NCI-H774 (cell line): ENCODE results near the gene PTPRN2.
"Not testable (repeated sequence)": the region's sequence is repeated elsewhere in the genome, so short reads cannot be mapped to it uniquely, and the experiment has no call there.

Experiments
- DNase-seq: peaks from one replicate; lab custom pipeline; 2025; lab: John Stamatoyannopoulos, UW

PTPRN2 gene

DNA sequence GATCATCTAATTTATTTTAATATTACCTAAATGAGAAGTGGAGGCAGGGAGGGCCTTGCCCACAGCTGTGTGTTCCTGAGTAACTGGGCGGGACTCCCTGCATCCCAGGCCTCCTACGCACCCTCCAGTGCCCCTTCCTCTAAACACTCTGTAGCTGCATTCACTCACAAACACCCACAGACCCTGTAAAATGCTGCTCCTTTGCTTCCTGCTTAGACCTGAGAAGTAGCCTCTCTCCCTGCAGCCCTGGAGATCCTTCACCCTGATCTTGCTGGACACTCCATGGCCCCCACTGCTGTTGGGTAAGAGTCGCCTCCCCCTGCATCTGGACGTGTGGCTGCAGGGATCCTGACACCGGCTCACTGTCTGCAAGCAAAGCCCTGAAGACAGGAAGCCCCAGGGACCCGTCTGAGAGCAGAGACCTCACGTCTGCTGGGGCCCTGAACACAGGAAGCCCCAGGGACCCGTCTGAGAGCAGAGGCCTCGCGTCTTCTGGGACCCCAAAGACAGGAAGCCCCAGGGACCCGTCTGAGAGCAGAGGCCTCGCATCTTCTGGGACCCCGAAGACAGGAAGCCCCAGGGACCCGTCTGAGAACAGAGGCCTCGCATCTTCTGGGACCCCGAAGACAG lies 661.0 kb downstream of the PTPRN2 start:
- DNase-seq = no peak

DNA sequence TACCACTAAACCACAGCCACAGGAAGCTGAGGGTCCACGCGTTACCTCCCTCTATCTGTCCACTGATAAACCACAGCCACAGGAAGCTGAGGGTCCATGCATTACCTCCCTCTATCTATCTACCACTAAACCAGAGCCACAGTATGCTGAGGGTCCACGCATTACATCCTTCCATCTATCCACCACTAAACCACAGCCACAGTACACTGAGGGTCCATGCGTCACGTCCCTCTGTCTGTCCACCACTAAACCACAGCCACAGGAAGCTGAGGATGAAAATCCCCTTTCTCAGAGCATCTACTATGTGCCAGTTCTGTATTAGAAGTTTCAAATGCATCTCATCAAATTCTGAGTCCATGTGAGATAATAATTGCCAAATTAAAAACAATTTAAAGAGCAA lies 661.5 kb downstream of the PTPRN2 start:
- DNase-seq = no peak

DNA sequence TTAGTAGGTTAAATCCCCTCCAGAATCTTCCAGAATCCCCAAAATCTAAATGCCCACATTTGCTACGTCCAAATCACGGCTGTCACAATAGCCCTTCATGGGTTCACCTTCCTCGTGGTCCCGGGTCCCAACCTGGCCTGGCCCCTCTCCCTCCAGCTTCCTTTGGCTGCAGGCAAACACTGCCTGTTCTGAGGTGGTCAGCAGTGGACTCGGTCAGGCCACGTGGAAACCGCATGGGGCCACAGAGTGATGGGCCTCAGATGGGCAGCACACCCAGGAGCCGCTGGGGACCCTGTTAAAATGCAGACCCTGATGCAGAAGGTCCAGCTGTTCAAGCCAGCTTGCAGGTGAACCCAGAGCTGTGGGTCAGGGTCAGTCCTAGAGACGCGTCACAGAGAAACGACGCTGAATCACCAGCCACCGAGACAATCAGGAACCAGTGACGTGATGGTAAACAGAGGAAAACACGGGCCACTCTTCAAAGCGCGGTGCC lies 662.2 kb downstream of the PTPRN2 start:
- DNase-seq = no peak

DNA sequence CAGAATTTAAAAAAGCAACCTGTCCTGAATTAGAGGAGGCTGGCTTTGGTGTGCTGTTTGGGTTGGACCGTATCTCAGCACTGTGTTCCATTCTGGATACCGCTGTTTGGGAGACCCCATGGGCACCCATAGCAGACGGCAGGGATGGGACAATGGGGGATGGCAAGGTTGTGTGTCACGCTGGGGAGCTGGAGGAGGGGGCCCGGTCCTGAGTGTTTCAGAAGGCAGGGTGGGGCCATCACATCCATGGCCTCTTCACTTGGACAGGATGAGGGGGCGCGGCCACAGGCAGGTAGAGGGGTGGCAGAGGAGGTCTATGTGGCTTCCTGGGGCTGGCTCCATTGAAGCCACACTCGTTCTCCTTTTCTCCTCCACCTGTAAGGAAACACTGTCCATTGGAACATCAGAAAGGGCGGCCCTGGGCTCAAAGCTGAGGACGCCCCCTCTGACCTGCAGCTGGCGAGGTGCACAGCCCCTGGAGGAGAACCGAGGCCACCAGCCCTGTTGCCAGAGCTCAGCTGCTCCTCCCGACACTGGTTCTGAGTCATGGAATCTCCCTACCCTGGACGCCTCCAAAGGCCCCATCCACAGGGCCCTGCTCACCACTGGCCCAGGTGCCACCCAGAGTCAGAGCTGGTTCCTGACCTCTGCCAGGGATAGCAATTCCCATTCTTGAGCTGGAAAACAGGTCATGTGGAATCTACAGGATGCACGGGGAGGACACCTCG lies 663.6 kb downstream of the PTPRN2 start:
- no peak for DNase-seq

DNA sequence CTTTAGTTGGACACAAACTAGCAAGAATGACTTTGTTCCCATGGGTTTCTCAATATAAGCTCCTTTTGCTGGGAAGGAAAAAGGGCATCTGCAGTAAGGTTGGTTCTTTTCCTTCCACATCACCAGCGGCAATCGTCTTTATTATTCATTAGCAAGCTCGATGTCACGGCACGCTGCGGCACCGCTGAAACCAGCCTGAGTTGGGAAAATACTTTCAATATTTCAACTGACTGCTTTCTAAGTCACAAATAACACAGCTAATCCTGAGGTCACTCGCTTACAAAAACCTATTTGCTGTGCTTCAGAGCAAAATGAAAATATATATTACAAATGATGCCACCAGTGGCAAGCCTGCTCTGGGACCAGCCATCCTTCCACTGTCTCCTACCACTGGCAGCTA lies 665.0 kb downstream of the PTPRN2 start:
- no peak for DNase-seq

DNA sequence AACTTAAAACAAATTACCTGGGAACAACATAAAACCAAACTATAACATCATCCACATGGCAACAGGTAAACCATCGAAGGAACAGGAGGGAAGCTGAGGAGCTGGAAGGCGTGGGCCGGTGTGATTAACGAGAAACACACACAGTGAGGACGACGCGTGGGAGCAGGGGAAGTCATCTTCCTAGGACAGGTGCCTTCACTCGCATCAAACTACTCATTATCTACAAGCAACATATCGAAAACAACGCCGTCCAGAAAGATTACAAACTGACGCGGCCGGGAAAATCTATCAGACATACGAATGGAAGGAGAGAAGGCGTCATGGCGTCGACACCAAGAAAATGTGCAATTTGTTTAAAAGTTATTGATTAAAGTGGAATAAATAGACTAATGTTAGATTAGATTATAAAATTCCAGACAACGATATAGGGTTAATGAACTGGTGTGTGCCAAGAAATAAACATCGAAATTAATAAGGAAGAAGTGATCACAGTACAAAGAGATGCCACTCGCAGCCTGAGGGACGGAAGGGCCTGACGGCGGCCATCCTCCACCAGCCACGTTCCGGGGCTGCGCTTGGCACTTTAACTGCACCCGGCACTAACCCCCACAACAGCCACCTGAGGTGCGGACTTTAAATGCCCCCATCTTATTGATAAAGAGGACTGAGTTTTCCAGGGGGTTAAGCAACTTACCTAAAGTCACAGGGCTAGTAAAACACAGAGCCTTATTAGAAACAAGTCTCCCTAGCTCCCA lies 669.1 kb downstream of the PTPRN2 start:
- no peak for DNase-seq

DNA sequence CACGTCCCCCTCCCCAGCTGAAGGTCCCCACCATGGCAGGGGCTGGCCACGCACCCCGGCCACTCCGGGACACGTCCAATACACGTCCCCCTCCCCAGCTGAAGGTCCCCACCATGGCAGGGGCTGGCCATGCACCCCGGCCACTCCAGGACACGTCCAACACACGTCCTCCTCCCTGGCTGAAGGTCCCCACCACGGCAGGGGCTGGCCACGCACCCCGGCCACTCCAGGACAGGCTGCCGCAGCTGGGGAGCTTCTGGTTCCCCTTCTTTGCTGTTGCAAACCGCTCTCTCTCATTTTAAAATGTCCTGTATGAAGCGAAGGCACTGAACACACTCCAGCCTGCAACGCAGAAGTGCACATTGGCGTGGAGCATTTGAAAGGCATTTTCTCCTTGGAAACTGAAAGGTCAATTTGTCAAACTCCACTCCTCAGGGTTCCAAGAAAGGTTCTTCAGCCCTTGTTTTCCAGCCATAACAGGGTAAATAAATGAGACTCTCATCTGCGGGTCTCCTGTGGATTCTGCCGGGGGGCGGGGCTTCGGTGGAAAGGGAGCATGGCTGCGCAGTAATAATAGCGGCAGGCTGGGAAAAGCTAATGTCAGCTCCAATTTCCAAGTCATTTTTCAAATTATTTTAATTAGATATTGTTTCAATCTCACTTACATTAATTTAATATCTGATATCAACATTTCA lies 670.5 kb downstream of the PTPRN2 start:
- DNase-seq = no peak

DNA sequence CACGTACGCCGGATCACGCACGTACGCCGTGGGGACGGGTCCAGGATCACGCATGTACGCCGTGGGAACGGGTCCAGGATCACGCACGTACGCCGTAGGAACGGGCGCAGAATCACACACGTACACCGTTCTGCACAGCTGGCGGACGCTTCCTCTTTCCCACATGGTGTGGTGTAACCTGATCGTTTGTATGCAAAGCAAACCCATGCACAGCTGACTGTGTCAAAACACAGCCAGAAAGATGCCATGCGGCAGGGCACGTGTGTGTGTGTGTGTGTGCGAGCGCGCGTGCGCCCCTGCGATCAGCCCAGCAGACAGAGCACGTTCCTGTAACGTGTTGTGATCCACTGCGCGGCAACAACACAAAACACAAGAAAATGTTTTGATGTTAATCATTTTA lies 677.2 kb downstream of the PTPRN2 start:
- DNase-seq = no peak

DNA sequence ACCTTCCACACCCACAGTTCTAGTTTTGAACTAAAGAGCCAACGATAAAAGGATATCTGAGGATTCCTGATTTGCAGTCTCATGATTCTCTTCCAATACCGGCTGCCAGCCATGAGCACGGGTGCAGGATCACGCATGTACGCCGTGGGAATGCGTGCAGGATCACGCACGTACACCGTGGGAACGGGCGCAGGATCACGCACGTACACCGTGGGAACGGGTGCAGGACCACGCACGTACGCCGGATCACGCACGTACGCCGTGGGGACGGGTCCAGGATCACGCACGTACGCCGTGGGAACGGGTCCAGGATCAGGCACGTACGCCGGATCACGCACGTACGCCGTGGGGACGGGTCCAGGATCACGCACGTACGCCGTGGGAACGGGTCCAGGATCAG lies 677.6 kb downstream of the PTPRN2 start:
- DNase-seq = not testable (repeated sequence)

DNA sequence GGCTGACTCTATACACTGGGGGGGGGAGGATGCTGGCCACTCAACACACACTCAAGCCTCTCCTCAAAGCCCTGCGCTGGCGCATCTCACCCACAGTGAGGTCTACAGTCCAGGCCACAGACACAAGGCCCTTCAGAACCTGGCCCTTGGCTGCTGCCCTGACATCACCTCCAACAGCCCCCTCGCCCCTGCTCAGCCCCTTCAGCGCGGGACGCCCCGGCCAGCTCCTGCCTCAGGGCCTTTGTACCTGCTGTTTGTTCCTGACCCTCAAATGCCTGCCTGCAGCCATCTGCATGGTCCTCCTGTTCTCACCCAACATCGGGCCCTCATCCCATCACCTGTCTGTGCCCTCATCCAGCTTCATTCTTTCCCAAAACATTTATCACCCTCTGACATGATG lies 678.3 kb downstream of the PTPRN2 start:
- DNase-seq = no peak

DNA sequence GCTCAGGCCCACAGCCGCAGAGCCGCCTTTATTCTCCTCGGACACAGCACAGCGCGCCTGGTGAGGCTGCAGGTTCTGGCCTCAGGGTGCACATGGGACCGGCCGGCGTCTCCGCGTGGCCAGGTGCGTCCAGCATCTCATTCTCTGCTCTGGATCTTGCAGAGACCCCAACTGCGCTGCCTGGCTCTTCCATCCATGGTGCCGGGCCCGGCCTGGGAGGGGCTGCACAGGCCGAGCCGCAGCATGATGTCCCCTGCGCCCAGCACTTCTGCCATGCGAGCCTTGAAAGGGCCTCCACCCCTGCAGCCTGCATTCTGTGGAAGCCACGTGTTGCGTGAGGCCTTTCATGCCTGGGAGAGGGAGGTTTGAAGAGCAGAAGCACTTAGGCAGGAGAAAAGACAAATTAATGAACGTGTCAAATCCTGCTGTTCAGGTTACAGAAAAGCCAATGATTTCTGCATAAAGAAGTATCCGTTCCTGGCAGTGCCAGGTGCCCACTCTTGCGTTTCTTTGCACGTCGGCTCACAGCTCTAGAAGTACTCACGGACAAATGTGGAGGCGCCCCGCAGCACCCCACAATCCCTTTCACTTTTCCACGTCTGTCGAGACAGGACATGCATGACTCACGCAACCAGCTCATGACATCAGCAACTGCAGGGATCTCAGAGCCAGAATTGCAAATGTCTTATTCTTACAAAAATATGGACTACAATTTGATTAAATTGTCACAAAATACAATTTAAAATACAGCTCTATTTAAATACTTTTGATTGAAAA lies 679.4 kb downstream of the PTPRN2 start:
- no peak for DNase-seq

DNA sequence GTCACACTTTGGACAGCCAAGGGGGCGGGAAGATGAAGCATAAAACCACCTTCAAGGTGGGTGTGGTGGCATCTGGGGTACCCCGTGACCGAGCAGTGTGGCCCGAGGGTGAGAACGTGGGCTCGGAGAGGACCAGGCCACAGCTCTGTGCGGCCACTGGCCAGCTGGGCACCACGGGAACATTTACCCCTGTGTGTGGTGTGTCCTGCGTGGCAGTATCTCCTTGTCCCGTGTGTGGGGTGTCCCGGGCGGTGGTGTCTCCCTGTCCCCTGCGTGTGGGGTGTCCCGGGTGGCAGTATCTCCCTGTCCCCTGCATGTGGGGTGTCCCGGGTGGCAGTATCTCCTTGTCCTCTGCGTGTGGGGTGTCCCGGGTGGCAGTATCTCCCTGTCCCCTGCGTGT lies 680.5 kb downstream of the PTPRN2 start:
- no peak for DNase-seq

DNA sequence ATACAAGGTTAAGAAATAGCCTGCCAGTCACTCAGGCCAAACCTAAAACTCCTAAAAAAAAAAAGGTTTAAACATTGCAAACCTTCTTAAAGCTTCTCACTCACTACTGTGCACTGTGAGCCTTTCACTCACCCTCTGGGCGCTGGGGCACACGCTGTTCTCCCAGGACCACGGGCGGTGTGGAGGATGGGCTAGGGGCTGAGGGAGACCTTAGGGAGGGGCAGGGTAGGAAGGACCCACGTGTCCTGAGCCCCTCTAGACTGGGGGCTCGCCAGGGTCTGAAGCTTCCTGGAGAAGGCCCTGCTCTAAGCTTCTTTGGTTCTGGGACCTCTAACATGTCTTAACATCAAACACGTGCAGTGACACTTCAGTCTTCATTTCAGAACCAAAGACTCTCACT lies 681.0 kb downstream of the PTPRN2 start:
- no peak for DNase-seq

DNA sequence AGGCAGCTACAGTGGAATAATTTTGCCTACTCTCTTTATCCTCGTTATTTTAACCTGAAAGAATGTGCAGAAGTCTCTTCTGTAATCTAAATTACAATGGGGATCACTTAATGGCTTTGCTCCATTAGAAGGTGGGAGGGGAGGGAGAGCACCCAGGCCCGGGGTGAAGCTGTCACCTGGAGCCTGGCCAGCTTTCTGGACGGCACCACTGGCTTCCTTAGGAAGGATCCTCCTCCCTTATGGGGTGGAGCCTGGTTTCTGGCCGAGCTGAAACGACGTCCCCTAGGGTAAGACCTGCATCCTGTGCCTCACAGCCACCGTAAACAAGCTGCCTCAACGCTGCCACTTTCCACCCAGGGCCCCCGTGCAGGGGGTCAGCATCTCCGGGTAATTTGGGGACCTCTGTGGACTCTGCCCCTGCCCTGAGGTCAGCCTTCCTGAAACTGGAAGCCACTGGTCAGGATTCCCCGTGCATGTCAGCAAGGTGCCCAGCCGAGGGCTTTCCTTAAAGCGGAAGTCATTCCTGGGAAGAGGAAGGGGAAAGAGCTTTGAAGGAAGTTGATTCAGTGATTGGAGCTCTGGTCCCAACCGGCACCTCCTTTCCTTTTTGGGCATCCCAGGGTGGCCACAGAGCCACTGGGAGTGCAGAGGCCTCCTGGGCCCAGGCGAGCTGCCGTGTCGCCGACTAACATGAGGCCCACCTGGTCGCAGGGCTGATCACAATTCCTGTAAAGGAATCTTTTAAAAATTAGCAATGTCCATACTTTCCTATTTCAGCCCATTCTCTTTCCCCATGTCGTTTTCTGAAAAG lies 681.8 kb downstream of the PTPRN2 start:
- DNase-seq = no peak

DNA sequence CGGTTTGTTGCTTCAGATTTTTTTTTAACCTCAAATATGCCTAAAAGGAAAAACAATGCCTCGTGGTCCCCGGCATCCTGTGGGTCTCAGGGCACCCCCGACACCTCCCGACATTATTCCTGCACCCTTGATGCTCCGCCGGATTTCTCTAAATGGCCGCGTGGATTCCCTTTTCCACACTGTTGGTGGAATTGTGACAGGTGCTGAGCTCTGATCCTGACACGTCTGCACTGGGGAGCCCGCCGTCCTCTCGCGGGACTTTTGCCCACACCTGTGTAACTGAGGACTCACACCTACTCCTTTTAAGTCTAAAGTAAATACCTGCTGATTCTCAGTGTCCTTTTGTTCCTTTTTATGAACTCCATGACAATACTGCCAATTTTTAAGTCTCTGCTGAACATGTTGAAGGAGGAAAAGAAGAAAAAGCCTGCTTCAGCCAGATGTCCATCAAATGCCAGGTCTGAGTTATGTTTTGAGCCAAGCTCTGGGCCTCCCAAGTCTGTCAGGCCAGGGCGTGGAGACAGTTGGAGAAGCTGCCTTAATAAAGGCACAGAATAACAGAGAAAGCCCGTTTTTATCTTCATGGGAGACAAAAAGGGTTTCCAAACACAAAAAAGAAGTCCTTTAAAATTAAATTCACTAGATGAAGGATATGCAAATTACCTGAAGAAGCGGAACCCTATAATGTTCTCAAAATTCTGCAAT lies 682.6 kb downstream of the PTPRN2 start:
- DNase-seq = no peak

DNA sequence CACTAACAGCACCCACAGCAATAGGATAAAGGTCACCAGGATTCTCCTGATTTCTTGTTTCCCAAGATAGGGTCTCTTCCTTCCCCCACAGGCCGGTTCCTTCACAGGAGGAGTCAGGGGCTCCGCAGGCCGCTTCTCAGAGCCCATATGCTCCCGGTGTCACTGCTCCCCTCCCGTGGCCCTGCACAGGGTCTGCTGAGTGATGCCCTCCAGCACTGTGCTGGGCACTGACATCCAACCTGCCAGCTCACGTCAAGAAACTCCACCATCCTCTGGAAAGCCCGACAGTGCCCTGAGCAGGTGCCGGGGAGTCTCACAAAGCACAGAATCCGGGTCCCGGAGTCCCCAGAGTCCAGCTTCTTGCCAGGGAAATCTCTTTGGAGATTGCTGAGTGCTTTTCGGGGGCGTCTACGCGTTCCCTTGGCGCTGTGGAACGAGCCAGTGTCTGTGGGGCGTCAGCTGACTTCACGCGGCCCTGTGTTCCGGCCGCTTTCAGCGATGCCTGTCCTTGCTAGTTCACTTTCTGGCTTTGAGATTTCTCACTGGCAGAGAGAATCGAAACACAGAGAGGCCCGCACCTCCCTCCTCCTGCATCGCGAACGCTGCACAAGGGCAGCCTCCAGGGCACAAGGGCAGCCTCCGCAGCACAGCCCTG lies 683.3 kb downstream of the PTPRN2 start:
- DNase-seq = no peak

DNA sequence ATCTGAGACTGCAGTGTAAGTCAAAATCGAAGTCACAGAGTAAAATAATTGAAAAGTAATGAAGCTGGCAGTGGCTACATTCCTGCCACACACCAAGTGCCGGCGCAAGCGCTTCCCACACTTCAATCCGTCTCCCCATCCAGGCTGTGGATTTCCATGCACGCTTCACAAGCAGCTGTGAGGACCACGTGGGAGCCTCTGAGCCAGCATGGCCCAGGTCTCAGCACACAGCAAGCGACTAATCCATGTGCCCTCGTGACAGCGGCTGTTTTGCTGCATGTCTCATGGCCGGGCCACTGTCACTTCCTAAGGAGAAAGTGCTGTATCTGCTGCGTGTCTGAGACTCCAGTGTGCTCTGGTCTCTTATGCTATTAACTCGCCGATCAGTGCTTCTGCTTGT lies 683.9 kb downstream of the PTPRN2 start:
- no peak for DNase-seq

DNA sequence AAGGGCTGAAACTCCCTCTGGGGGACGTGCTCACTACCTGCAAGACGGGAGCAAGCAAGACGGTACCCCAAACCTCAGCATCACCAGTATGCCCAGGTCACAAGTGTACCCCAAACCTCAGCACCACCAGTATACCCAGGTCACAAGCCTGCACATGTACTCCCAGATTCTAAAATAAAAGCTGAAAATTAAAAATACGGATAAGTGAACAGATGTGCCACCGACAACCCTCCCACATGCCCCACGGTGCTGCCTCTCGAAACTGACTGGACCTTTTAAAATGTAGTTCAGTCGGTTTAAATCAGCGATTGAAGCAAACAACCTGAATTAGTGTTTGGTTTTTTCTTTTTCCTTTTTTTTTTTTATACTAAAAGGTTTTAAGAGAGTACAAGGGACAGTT lies 684.3 kb downstream of the PTPRN2 start:
- DNase-seq = no peak

DNA sequence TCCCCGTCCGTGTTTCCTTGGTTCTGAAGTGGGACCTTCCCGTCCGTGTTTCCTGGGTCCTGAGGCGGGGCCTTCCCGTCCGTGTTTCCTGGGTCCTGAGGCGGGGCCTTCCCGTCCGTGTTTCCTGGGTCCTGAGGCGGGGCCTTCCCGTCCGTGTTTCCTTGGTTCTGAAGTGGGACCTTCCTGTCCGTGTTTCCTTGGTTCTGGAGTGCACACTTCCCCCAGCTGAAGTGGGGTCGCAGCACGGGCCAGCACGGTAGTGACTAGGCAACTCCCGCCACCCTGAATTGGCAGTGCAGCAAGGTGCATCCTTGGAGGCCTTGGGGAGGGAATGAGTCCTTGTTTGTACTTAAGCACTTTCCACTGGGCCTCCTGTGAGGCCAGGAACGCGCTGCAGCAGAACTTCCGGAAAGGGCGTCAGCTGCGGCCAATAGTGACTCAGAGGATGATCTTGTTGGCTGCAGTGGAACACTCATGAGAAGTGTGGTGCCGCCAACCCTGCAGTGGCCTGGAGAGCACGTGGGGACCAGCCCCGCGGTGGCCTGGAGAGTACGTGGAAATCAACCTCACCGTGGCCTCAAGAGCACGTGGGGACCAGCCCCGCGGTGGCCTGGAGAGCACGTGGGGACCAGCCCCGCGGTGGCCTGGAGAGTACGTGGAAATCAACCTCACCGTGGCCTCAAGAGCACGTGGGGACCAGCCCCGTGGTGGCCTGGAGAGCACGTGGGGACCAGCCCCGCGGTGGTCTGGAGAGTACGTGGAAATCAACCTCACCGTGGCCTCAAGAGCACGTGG lies 685.6 kb downstream of the PTPRN2 start:
- not testable (repeated sequence) for DNase-seq
